ENCODE results near the gene EFHC1.
A peak's percentile ranks its signal among the peaks of the same experiment; 100 is the strongest.
"Not testable (repeated sequence)": the region's sequence is repeated elsewhere in the genome, so short reads cannot be mapped to it uniquely, and the experiment has no call there.

EFHC1 gene, protein sequence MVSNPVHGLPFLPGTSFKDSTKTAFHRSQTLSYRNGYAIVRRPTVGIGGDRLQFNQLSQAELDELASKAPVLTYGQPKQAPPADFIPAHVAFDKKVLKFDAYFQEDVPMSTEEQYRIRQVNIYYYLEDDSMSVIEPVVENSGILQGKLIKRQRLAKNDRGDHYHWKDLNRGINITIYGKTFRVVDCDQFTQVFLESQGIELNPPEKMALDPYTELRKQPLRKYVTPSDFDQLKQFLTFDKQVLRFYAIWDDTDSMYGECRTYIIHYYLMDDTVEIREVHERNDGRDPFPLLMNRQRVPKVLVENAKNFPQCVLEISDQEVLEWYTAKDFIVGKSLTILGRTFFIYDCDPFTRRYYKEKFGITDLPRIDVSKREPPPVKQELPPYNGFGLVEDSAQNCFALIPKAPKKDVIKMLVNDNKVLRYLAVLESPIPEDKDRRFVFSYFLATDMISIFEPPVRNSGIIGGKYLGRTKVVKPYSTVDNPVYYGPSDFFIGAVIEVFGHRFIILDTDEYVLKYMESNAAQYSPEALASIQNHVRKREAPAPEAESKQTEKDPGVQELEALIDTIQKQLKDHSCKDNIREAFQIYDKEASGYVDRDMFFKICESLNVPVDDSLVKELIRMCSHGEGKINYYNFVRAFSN

DNA sequence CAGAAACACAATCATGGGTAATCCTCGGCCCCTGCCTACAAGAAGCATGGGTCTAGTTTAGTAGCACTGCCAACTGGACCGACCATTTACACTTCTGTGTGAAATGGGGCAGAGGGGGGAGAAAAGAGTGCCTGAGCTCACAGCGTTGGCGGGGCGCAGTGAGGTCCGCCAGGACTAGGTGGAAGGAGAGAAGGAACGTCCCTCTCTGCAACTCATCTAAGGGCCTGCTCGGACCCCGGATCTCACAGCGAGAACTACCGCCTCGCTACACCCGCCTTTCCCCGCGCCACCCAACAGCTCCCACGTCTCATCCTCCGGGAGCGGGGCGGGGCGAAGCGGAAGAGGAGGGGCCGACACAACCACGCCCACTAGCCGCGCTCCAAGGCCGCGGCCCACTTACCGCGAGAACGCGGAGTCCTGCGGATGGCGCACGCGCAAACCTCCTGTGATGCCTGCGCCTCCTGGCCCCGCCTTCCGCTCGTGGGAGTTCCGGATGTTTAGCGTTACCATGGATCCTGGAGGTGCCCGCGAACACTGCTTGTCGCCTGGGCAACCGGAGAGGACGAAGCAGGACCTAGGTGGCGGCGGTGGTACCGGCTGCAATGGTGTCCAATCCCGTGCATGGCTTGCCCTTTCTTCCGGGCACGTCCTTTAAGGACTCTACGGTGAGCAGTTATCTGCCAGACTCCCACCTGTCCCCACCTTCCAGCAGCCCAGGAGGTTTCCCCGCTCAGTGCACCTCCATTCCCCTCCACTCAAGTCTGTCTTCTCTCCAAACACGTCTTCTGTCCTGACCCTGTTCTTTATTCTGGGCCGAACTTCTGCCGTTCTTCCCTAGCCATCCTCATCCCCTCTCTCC lies at the start of gene EFHC1:
Gene EFHC1, plus strand, starts transcription at position 534 of the 859 bp plus-strand sequence. Its CDS starts 69 bp downstream, at position 603.
- ATAC-seq: peak; percentile 90 to 92

DNA sequence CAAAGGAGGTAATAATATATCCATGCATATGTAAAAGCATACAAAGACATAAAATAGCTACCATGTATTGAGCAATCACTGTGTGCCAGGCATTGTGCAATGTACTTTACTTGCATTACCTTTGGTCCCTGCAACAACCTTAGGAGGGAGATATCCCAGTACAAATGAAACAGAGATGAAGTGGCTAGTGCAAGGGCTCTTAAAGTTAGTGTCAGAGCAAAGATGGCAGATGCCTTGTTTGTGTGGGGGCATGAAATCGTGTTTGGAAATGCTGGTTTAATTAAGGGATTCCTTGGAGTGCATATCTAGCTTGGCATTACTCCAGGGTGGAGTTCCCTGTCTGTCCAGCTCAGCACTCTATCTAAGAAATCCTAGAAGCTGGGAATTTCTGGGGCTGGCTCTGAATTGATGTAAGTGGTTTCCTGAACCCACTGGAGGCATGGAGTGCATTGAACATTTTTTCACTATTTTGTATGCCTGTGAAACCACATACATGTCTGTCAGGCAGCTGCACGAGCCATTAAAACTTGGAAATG lies 48.4 kb upstream of the EFHC1 start:
- no peak for ATAC-seq

DNA sequence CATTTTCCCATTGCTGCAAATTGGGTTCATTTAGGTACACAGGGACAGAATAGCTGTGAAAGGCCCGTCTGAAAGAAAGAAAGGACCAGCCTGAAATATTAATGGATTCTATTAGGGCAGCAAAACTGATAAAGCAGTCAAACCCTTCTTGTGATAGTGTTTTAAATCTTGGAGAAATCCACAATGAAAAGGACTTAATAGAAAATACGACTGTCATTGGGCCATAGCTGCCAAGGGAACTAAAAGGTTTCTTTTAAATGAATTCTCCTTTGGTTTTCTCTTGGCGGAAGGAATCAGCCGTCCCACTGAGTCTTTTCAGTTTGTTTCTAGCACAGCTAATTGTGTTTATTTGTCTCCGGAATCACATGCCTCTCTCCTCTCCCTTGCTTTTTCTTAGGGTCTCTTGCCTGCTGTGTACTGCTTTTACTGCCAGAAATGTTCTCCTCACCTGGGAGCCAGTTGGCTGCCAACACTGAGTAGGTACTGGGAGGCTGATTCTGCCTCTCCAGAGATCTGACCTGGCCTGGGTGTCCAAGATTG lies 46.9 kb upstream of the EFHC1 start:
- ATAC-seq: no peak

DNA sequence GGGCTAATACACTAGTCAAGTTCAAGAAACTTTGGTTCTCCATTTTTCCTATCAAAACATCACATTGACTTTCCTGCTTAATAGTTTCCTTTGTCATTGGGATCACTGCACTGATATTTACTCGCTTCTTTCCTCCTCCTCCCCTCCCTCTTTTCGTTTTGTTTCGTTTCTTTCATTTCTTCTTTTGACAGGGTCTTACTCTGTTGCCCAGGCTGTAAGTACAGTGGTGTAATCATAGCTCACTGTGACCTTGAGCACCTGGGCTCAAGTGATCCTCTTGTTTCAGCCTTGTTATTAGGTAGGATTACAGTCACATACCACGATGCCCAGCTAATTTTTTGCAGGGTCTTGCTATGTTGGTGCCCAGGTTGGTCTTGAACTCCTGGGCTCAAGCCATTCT lies 45.9 kb upstream of the EFHC1 start:
- no peak for ATAC-seq

DNA sequence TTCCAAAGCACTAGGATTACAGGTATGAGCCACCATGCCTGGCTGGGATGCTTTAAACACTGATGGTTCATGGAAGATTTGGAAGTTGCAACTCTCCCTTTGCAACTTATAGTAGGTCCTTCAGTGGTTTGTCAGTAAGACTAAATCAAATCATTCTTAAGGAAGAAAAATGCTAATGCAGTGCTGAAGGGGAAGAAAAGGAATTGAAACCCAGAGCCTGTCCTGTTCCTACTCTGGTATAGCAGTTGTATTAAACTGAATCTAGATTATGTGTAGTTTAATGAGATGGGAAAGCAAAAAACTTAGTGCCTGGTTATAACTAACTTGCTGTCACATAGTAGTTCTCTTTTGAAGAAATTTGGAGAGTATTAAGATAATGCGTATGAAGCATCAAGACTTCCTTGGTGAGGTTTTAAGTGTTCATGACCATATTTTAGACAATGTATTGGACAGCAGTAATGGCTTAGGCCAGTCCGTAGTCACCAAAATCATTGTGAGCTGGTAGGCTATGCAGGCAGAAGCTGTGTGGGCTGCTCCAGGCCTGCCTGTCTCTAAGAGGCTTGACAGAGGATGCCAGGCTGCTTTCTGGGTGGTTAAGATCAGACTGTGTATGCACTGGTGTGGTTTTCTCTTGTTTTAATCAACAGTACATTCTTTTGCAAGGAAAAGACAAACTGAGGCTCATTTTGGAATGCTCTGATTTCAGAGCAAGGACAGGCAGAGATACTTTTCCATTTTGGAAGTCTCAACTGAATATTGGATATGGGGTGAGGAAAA lies 44.2 kb upstream of the EFHC1 start:
- ATAC-seq: peak in 1 of 2 donors; percentile 49

DNA sequence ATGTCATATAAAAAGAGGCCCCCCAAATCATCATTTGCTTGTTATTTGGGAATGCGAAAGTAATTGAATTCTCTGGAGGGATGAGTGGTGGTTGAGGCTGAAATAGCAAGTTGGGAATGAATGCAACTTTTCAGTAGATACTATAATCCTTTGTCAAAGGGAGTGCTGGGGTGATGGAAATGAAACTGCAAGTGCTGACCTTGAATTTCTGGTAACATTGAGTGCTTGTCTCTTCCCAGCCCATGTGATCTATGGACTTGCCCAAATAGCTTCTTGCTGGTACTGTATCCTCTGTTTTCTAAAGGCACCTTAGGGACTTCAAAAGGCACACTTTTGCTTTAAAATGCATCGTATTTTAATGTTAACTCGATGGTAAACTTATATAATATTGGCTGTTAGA lies 43.4 kb upstream of the EFHC1 start:
- no peak for ATAC-seq

DNA sequence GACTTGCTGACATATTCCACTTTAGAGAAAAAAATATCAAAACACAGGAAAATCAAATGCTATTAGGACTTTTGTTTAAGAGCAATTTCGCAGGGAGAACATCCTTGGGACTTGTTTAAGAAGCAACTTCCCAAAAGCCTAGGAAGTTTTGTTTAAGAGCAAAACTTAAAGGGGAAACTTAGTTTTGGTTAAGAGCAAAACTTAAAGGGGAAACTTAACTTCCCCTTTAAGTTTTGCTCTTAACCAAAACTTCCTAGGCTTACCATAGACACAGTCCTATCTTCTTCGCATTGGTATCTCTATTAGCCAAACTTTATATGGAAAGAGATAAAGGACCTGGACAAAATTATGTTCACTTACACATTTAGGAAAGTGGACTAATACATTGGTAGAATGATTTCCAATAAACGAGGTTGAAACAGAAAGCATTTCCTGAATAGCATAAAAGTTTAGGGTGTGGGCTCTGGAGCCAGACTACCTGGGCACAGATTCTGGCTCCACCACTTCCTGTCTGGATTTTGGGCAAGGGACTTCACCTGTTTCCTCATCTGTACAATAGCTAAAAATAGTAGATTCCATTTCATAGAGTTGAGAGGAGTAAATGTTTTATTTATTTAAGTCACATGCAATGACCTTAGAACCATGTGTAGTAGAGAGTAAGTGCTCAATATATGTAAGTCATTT lies 42.5 kb upstream of the EFHC1 start:
- no peak for ATAC-seq

DNA sequence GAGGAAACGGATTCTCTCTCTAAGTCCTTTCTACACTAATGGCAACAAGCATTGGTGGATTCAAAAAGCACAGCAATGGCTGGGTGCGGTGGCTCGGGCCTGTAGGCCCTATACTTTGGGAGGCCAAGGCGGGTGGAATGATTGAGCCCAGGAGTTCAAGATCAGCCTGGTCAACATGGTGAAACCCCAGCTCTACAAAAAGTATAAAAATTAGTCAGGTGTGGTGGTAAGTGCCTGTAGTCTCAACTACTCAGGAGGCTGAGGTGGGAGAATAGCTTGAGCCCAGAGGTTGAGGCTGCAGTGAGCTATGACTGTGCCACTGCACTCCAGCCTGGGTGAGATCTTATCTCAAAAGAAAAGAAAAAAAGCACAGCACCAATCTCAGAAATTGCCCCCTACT lies 38.9 kb upstream of the EFHC1 start:
- ATAC-seq: peak; percentile 31 to 42

DNA sequence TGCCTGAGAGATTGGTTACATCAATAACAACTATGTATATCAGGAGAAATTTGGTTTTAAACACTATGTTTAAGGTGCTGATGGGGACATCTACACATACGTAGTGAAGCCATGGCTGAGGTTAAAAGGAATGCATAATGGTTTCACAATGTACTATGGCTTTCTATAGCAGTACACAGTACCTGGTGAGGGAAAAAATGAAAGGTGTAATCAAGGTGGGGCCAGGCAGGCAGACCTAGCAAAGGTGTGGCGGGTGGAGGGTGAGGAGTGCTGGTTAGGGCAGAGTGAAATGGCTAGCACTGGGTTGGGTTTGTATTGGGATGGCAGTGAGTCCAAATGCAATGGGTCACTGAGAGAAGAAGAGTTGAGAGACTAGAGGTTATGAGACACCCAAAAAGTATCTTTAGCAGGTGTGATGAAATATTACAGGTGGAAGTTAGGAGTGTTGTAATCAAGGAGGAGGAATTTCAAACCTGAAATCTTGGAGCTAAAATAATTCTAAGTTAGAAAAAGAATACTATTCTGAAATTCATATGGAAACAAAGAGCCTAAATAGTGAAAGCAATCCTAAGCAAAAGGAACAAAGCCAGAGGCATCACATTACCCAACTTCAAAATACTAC lies 35.9 kb upstream of the EFHC1 start:
- no peak for ATAC-seq

DNA sequence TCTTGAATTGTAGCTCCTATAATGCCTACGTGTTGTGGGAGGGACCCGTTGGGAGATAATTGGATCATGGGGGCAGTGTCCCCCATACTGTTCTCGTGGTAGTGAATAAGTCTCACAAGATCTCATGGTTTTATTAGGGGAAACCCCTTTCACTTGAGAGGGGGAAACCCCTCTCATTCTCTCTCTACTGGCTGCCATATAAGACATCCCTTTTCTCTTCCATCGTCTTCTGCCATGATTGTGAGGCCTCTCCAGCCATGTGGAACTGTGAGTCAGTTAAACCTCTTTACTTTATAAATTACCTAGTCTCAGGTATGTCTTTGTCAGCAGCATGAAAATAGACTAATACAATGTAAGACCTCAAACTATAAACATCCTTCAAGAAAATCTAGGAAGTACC lies 35.1 kb upstream of the EFHC1 start:
- ATAC-seq: peak in 1 of 2 donors; percentile 39

DNA sequence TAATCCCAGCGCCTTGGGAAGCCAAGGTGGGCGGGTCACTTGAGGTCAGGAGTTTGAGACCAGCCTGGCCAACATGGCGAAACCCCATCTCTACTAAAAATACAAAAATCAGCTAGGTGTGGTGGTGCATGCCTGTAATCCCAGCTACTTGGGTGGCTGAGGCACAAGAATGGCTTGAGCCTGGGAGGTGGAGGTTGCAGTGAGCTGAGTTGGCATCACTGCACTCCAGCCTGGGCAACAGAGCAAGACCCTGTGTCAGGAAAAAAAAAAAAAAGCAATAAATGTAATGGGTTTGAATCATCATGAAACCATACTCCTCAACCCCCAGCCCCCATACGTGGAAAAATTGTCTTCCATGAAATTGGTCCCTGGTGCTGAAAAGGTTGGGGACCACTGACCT lies 32.0 kb upstream of the EFHC1 start:
- ATAC-seq: not testable (repeated sequence)

DNA sequence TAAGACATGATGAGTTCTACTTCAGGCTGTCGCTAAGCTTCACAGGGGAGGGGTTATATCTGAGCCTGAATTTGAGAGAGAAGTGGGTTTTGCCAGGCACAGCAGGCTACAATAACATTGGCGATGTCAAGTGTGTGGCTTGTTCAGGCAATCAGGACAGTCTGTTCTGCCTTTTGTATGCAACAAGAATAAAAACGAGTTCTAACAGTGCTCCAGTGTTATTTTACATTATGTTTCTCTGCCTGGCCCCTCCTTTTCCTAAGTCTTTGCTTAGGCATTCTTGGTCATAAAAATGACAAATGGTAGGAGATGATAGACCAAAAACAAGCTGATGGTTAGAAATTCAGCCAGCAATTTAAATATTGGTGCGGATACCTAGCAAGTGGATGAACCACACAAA lies 31.4 kb upstream of the EFHC1 start:
- no peak for ATAC-seq

DNA sequence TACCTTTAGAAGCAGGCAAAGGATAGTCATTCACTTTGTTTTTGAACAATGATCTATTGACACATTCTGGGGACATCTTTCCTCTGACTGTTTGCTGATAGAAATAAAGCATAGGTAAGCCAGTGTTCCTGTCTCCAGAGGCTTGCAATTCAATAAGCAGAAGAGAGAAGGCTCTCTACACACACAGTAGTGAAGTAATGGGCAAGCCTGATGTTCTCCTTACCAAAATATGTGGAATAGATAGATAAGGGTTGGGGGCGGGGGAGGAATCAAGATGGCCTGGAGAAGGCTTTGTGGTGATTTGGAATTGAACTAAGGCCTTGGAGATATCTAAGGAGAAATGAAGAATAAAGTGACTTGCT lies 30.9 kb upstream of the EFHC1 start:
- ATAC-seq: no peak

DNA sequence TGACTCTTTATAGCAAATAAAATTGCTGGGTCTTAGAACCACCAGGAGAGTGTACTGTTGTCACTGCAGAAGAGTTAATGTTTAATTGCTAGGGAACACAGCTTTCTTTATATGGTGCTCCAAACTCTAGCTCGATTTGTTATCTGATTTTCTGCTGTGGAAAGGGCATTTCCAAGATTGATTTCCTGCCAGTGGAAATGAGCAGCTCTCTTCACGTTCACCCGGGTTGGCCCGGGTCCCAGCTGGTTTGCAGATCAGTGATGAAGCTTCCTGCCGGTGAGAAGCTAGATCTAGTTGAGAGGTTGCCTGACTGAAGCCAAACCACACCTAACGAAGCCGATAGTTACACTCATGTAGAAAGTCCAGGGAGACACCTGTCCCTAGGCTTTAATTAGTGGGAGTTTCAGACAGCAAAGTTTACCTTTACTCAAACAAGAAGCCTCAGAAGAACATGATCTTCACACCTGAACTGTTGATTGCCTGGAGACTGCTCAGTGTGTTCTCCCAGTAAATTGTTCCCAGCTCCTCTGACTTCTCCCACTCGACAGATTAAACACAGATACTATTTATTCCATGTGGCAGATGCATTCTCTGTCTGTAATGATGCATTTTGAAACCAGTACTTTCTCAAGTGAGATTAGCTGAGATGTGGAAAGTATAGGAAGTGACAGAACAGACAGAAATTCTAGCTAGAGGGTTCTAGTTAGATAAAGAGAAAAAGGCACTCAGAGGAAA lies 30.3 kb upstream of the EFHC1 start:
- ATAC-seq: peak; percentile 40 to 50

DNA sequence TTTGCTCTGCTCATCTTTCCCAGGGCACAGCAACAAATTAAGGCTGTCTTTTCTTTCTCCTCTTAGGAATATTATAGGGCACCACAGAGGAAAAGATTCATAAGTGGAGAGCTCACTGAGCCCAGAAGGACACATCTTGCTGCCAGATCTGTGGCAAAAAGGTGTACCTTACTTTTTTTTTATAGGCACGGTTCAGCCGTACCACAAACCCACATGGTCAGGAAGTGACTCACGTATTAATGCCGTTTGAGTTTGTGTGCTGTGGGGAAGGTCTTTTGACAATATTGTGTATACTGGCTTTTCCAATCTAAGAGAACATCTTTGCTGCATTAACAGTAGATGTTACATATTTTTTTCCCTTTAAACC lies 29.8 kb upstream of the EFHC1 start:
- ATAC-seq: peak; percentile 61 to 68

DNA sequence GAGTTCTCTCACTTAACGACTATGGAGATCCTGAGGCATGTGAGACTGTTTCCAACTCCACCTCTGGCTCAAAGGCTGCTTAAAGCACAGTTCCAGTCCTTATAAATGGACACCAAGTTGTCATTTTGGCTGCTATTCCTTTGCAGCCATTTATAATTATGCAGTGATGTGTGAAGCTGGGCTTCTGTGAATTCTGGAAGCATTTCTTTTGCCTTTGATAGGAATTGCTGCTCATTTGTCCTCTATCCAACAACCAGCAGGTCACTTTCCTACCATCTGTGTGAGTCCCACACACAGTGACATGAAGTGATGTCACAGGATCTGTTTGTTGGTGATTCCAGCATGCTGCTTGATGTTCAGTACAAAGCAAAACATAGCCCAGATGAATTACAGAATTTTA lies 28.5 kb upstream of the EFHC1 start:
- no peak for ATAC-seq

DNA sequence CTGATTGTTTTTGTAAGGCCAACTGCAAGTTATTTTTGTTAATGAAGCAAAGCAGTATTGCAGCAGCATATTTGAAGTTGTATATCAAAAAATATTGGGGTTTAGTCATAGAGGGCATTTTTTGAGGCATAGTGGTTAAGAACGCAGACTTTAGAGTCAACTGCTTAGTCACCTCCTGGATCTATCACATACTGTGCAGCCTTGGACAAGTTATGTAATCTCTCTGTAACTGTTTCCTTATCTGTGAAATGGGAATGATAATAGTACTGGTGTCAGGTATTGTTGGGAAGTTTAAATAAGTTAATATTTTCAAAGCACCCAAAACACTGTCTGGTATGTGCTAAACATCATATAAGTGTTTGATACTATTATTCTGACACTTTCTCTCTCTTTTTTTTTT lies 27.2 kb upstream of the EFHC1 start:
- ATAC-seq: peak; percentile 63 to 71

DNA sequence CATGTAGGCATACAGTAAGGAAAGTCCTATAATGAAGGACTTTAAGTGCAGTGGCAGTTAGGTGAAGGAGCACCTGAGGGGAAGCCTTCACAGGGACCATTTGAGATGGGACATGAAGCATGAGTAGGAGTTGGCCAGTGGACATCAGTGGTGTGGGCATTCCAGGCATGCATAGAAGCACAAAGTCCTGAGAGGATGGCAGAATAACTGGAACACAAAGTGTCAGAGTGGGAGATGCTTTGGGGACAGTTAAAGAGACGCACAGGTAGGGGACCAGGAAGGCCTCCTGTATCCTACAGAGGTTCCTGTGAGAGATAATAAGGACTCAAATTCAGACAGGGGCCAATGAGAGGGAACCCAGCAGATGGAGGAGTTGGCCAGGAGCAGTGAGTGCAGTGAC lies 26.4 kb upstream of the EFHC1 start:
- no peak for ATAC-seq

DNA sequence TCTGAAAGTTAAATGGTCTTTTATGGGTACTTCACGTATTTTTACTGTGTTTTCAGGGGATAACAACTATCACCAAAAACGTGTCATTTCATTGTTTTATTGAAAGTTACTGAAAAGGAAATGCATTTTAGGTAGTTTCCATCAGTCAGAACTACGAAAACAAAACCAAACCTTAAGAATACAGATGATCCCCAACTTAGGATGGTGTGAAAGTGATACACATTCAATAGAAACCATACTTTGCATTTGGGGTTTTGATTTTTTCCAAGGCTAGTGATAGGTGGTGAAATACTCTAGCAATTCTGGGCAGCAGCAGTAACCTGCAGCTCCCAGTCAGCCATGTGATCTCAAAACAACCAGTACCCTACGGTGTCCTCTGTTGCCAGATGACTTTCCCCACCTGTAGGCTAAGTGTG lies 25.9 kb upstream of the EFHC1 start:
- peak; percentile 47 to 56 for ATAC-seq

DNA sequence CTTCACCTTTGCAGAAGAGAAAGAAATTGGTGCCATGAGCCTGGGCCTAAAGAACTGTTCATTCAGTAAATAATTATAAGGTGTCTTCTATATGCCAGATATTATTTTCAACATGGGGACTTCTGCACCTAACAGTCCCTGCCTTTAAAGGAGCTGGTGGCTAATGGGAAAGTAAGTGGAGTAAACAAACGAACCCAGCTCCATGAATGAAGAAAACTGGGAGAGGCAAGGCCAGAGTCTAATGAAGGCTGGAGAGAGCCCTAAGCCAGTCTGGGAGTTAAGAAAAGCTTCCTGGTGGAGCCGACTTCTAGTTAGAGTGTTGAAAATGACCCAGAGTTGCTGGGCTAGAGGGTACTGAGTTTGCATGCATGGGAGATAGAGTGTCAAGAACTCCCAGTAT lies 24.2 kb upstream of the EFHC1 start:
- ATAC-seq: no peak

Data from activated CD4-positive, CD25-positive, alpha-beta regulatory T cell treated with anti-CD3 and anti-CD28 coated beads, Interleukin-2, amount 50 U/mL, for 24 hours (primary cell).